HG03066 (cell line): Measurements from ENCODE around the gene EIPR1.

Experiments used
- ATAC-seq: cut with Tn5 transposase; IDR thresholded peaks from one replicate; pipeline ENCODE4 v1.9.1; 2021; ENCODE audit warnings: low read depth; ENCODE audit not compliant: unreplicated experiment

Gene EIPR1

DNA sequence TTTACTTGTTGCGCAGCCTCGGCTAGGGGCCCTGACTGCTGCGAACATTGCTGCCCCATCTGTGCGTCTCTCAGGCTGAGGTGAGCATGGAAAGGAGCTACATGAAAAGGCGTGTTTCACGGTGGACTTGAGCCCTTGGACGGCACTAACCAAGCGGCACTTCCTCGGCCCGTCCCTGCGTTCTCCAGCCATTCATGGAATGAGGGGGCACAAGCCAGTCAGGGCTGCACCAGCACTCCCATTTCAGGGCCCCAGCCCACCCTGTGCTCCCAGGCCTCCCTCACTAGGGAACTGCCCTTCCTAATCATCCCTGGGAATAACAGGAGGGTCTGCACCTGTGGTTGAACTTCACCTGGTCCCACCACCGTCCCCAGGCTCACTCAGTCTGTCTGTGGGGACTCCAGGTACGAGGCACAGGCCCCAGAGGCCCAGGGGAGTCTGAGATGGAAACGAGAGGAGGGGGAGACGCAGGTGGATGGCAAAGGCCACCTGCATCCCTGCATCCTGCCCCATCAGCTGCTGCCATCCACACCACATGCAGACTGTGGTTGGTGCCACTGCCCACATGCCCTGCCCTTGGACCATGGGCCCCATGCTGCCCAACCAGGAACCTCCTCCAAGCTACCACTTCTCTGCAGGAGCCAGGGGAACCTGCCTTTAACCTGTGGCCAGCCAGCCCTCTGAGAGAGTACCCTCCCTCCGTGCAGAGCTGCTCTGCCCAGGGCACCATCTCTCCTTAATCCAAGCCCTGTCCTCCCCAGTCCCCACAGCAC is 99.7 kb downstream of the EIPR1 start:
- no peak for ATAC-seq

DNA sequence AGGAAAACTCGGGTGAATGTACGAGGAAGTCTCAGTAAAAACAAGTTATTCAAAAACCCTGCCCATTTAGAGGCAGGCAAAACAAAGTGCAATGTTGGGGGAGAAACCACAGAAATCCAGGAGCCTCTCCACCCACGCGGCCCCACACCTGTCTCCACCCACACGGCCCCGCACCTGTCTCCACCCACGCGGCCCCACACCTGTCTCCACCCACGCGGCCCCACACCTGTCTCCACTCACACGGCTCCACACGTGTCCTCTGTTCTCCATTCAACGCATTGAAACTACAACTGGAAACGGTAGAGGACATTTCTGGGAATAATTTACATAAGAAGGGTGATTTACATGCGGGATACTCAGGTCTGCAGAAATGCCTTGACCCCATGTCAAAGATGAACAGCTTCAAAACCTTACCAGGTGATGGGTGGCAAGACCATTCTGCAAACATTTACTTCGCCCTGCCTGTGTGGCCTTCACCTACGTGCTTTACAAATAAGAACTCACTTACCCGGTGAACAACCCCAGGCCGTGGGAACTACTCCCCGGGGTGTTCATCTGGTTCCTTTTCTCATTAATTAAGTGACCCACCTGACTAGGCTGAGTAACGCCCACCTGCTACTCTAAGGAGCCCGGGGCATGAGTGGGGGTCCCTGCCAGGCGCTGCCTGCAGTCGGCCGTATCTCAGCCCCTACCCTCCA is 100.4 kb downstream of the EIPR1 start:
- ATAC-seq, result no peak

DNA sequence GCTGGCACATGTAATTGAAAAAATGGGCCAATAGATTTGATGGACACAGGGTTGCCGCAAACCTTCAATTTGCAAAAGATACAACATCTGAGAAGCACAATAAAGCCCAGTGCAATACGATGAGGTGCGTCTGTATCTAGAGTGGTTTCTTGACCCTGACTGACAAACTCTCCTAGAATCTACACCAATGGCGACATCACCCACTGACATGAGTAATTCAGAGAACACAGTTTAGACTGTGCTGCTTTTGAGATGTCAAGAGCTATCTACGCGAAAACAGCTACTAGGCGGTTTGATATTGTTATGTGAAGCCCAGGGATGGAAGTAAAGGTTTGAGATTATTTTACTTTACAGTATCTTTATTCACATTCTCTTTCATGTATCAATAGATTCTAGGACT is 104.9 kb downstream of the EIPR1 start:
- no peak for ATAC-seq

DNA sequence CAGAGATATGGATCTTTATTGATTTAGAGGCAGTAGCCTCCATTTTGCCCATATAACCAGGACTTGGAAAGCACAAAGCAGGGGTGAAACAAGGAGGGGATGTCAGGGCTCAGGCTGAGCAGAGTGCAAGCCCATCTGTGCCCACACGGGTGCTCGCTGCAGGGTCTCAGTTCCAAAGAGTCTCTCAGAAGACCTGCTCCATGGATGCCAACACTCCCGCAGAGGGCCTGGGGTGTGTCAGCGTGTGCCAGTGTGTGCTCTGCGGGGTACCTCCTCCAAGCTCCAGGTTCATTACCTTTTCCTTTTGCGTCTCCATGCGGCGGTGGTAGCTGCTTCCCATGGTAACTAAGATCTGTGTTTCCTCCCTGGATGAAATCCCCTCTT is 107.5 kb downstream of the EIPR1 start:
- no peak for ATAC-seq

DNA sequence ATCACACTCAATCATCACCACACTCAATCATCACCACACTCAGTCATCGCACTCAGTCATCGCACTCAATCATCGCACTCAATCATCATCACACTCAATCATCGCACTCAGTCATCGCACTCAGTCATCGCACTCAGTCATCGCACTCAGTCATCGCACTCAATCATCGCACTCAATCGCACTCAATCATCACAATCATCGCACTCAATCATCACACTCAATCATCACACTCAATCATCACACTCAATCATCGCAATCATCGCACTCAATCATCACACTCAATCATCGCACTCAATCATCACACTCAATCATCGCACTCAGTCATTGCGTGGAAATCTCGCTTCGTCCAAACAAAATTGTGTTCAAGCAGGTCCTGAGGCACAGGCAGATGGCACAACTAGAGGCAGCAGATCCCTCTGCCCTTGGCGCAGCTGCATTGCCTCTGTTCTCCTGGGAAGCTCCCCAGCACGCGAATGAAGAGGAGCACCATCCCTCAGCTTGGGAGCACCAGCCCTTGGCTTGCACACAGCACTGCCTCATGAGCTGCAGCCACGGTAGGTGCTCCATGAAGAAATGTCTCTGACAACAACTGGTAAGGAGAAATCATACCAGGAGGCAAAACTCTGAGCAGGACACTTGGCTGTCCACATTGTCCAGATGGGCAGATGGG is 108.1 kb downstream of the EIPR1 start:
- no peak for ATAC-seq

DNA sequence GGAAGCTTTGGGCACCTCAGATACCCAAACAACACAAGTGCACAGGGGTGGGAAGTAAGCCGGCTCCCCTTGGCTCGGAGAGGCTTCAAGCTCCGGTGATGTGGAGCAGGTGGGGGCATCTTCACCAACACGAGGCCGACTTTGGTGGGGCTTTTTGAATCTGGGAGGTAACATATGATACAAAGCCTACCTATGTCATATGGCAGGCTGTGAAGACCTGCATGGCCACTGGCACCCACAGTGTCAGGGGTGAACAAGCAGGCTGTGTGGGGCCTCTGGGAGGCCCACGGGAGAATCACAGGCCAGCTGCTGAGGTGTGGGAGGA is 109.0 kb downstream of the EIPR1 start:
- ATAC-seq, result no peak

- ATAC-seq, result no peak
These were observed 109.5 kb downstream of the EIPR1 start for GRCh38 chr2:3267869-3268704.

GRCh38 chr2:3266925-3267867 is 110.4 kb downstream of the EIPR1 start:
- ATAC-seq, result no peak

GRCh38 chr2:3265981-3266924 is 111.4 kb downstream of the EIPR1 start:
- no peak for ATAC-seq

- no peak for ATAC-seq
These were observed 112.1 kb downstream of the EIPR1 start for GRCh38 chr2:3265471-3265870.

- ATAC-seq, result no peak
These were observed 113.4 kb downstream of the EIPR1 start for GRCh38 chr2:3264010-3264744.

GRCh38 chr2:3263487-3263886 is 114.1 kb downstream of the EIPR1 start:
- no peak for ATAC-seq

DNA sequence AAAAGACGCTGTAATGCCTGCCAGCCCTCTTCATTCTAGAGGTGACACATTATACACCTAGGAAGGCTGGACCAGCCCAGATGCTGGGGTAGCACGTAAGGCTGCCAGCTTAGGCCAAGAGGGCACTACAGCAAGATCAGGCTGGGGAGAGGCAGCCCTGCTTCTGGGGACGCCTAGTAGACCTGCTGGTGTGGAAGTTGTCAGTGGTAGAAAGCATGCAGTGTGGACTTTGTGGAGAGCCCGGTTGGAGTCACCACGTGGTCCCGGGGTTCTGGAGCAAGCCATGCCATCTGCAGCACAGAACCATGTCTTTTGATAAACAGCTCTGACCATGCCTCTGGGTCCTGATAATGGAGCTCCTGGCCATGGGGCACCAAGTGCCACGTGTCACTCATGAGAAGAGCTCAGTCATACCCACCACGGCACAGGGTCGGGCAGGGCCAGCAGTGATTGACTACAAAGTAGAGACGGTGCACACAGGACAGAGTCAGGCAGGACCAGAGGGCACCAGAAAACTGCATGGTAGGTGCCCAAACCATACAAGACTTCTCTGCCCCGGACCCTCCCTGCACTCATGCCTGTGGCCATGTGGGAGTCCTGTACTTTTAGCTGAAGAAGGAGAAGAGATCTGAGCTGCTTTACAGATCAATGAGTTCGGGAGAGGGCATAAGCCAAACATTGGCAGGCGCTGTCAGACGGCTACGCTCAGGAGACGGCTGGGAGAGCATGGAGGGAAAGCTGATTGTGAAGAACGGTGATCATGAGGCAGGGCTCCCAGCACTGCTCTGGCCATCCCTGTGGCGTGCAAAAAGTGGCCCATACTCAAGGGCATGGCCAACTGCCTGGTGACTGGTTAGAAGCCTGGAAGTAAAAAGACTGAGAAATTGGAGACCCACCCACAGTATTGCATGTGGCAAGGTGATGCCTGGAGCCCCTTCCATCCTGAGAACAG is 114.9 kb downstream of the EIPR1 start:
- ATAC-seq, result no peak

DNA sequence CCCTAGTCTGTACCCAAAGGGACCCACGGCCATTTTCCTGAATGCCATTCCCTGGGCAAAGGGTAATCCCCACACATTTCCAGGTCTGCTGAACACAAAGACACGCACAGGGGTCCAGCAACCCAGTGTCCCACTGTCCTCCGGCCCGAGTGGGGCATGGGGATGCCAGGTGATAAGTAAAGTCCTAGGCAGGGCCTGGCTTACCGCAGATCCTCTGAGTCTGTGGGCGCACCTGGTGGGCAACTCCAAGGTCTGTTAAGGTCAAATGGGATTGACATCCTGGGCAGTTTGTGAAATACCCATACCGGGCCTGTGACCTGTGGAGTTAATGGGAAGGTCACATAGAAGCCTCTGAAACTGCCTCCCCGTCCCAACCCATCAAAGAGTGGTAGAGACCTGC is 116.1 kb downstream of the EIPR1 start:
- no peak for ATAC-seq

DNA sequence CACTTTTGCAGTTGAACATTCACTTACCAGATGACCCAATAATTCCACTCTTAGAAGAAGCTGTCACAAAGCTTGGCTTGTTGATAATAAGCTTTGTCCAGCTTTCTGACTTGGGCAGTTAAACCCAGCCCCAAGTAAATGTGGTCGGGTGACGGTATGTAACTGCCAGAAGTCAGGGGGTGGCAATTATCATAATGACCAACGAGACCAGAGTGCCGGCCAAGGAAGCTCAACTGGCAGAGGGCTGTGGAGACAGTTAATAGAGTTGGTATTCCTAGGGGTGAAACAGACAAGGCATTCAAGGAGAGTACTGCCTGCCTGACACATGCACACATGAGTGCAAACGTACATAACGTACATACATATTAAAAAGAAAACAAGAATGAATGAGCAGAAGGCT is 116.7 kb downstream of the EIPR1 start:
- no peak for ATAC-seq

GRCh38 chr2:3257826-3258225 is 119.8 kb downstream of the EIPR1 start:
- ATAC-seq, result no peak

DNA sequence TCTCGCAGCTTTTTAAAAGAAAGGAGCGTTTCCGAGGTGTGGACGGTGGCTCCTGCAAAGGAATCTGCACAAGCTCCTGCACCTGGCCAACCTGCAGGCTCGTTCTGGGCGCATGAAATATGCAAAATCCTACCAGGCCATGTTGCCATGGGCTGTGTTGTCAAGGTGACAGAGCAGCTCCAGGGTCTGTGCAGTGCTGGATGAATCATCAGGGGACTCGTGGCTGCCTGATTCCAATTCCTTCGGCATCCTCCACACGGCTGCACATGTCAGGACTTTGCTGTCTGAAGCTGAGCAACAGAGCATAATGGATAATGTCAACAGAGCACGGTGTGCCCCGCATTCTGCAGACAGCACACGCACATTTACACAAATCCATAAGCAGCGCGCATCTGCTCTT is 120.5 kb downstream of the EIPR1 start:
- ATAC-seq, result no peak
